GM19238 (cell line): Measurements from ENCODE around the gene TMEM119.
"Not testable (repeated sequence)": the region's sequence is repeated elsewhere in the genome, so short reads cannot be mapped to it uniquely, and the experiment has no call there.

Experiments
- DNase-seq: peaks from one replicate; pipeline ENCODE4 v3.0.0; 2011; ENCODE audit warnings: low spot score; ENCODE audit not compliant: insufficient read length

TMEM119 gene

GRCh38 chr12:108567406-108568337 lies 30.2 kb downstream of the TMEM119 start:
- DNase-seq: no peak

- no peak for DNase-seq
Measured at GRCh38 chr12:108566452-108566851, 31.4 kb downstream of the TMEM119 start.

GRCh38 chr12:108565976-108566375 lies 31.9 kb downstream of the TMEM119 start:
- no peak for DNase-seq

- no peak for DNase-seq
Measured at GRCh38 chr12:108565146-108565545, 32.7 kb downstream of the TMEM119 start.

- no peak for DNase-seq
Measured at GRCh38 chr12:108564724-108565123, 33.2 kb downstream of the TMEM119 start.

GRCh38 chr12:108563804-108564151 lies 34.1 kb downstream of the TMEM119 start:
- DNase-seq: no peak

GRCh38 chr12:108563136-108563803 lies 34.6 kb downstream of the TMEM119 start:
- peak; percentile 54 for DNase-seq

- DNase-seq: peak; percentile 72
Measured at GRCh38 chr12:108562348-108563135, 35.3 kb downstream of the TMEM119 start, which contains the start of gene ISCU. Gene ISCU, plus strand, starts transcription at chr12:108562596. Its CDS starts 27 bp downstream, at chr12:108562623.

- no peak for DNase-seq
Measured at GRCh38 chr12:108561852-108562347, 36.0 kb downstream of the TMEM119 start.

- DNase-seq: peak; percentile 75
Measured at GRCh38 chr12:108560752-108561719, 36.8 kb downstream of the TMEM119 start, which contains the start of gene SART3. Gene SART3, minus strand, starts transcription at chr12:108561173. Its CDS starts 19 bp downstream, at chr12:108561154.

- no peak for DNase-seq
Measured at GRCh38 chr12:108560321-108560721, 37.6 kb downstream of the TMEM119 start.

- DNase-seq: no peak
Measured at GRCh38 chr12:108559748-108560147, 38.1 kb downstream of the TMEM119 start.

GRCh38 chr12:108559007-108559655 lies 38.8 kb downstream of the TMEM119 start:
- DNase-seq: no peak

- DNase-seq: not testable (repeated sequence)
Measured at GRCh38 chr12:108555383-108555782, 42.5 kb downstream of the TMEM119 start.

- no peak for DNase-seq
Measured at GRCh38 chr12:108553799-108554198, 44.1 kb downstream of the TMEM119 start.

- no peak for DNase-seq
Measured at GRCh38 chr12:108551535-108551934, 46.3 kb downstream of the TMEM119 start.

- DNase-seq: no peak
Measured at GRCh38 chr12:108548954-108549521, 48.8 kb downstream of the TMEM119 start.

- no peak for DNase-seq
Measured at GRCh38 chr12:108547686-108548085, 50.2 kb downstream of the TMEM119 start.

- DNase-seq: no peak
Measured at GRCh38 chr12:108543652-108544051, 54.2 kb downstream of the TMEM119 start.
